IMR-90 (cell line): ENCODE data around the gene SRGN. TPM values are rescaled to one million over a fixed set of nuclear protein-coding genes. Genes with fewer than 3 reads are reported as not detected.

ENCODE experiments used
- ATAC-seq: fragments of 200-7000 bp; cut with Tn5 transposase; 2 replicates; pipeline ENCODE4 v1.9.1; 2020; ENCODE audit warnings: low read depth, mild to moderate bottlenecking, moderate library complexity
- BruUV-seq: library from RNA; stranded (reverse); fragments of 400-500 nt; replicated peaks from 2 replicates; lab custom pipeline; 2021; lab: Mats Ljungman, UMichigan
- CTCF ChIA-PET: fragments of 300-600 bp; formaldehyde crosslinking; extraction: SDS; loops from one replicate; lab custom pipeline; 2021; ENCODE audit warnings: antibody characterized with exemption; lab: Yijun Ruan, JAX
- POLR2A ChIA-PET: fragments of 300-600 bp; sonication (Branson Sonifier 250); formaldehyde crosslinking; loops from one replicate; lab custom pipeline; 2022; ENCODE audit warnings: antibody characterized with exemption; ENCODE audit not compliant: unreplicated experiment; lab: Charles Lee
- DNase-seq: peaks from one replicate; pipeline ENCODE4 v3.0.0; 2013
- H2AFZ ChIP-seq: replicated peaks from 2 replicates; pipeline ENCODE3; 2013; ENCODE audit warnings: low read length, mild to moderate bottlenecking; ENCODE audit not compliant: poor library complexity
- H2AK5ac ChIP-seq: 2 replicates; pipeline ENCODE4 v1.6.1; 2013; ENCODE audit warnings: low read depth, low read length, inconsistent platforms
- H2AK9ac ChIP-seq: replicated peaks from 2 replicates; pipeline ENCODE3; 2013; ENCODE audit warnings: mild to moderate bottlenecking, low read depth, low read length, moderate library complexity; ENCODE audit not compliant: poor library complexity
- H2BK120ac ChIP-seq: 2 replicates; pipeline ENCODE4 v1.6.1; 2013; ENCODE audit warnings: low read depth, low read length, inconsistent platforms
- H2BK15ac ChIP-seq: 3 replicates; pipeline ENCODE4 v1.6.1; 2013; ENCODE audit warnings: low read depth, low read length, inconsistent platforms
- H2BK20ac ChIP-seq: 2 replicates; pipeline ENCODE4 v1.6.1; 2013; ENCODE audit warnings: low read depth, mild to moderate bottlenecking, inconsistent platforms, low read length, moderate library complexity
- H2BK5ac ChIP-seq: 2 replicates; pipeline ENCODE4 v1.6.1; 2013; ENCODE audit warnings: mild to moderate bottlenecking, low read depth, low read length, inconsistent platforms; ENCODE audit not compliant: poor library complexity, severe bottlenecking
- H3K14ac ChIP-seq: replicated peaks from 2 replicates; pipeline ENCODE4 v1.6.1; 2013; ENCODE audit warnings: low read depth, low read length, inconsistent platforms
- H3K18ac ChIP-seq: 2 replicates; pipeline ENCODE4 v1.6.1; 2013; ENCODE audit warnings: low read depth, low read length, control low read depth
- H3K23ac ChIP-seq: 2 replicates; pipeline ENCODE4 v1.6.1; 2013; ENCODE audit warnings: low read depth, low read length, inconsistent platforms
- H3K27ac ChIP-seq: 2 replicates; pipeline ENCODE4 v1.5.1; 2013; ENCODE audit warnings: mild to moderate bottlenecking, control low read depth, low read length; ENCODE audit not compliant: insufficient read depth
- H3K27me3 ChIP-seq: 2 replicates; pipeline ENCODE4 v1.6.1; 2013; ENCODE audit warnings: low read length; ENCODE audit not compliant: control insufficient read depth, insufficient read depth
- H3K36me3 ChIP-seq: 2 replicates; pipeline ENCODE4 v1.6.1; 2013; ENCODE audit warnings: low read length, mixed read lengths; ENCODE audit not compliant: control insufficient read depth, insufficient read depth
- H3K4ac ChIP-seq: 2 replicates; pipeline ENCODE4 v1.6.1; 2013; ENCODE audit warnings: low read depth, low read length, inconsistent platforms
- H3K4me1 ChIP-seq: 2 replicates; pipeline ENCODE4 v1.6.1; 2013; ENCODE audit warnings: low read length, mixed read lengths; ENCODE audit not compliant: control insufficient read depth, insufficient read depth
- H3K4me2 ChIP-seq: 2 replicates; pipeline ENCODE4 v1.6.1; 2013; ENCODE audit warnings: low read depth, mild to moderate bottlenecking, control low read depth, low read length, moderate library complexity
- H3K4me3 ChIP-seq: 2 replicates; pipeline ENCODE4 v1.5.1; 2013; ENCODE audit warnings: low read depth, mild to moderate bottlenecking, control low read depth, low read length, moderate library complexity; ENCODE audit not compliant: insufficient read depth
- H3K56ac ChIP-seq: 2 replicates; pipeline ENCODE4 v1.6.1; 2013; ENCODE audit warnings: low read length, inconsistent platforms; ENCODE audit not compliant: insufficient read depth; ENCODE audit errors: extremely low read depth
- H3K79me1 ChIP-seq, 2 experiments: 2 replicates each; pipeline ENCODE4 v1.6.1; 2013; ENCODE audit warnings: low read length in 2 of 2, inconsistent platforms in 1 of 2, low read depth in 1 of 2
- H3K9ac ChIP-seq: 2 replicates; pipeline ENCODE4 v1.6.1; 2013; ENCODE audit warnings: low read depth, low read length, control low read depth
- H3K9me1 ChIP-seq: 2 replicates; pipeline ENCODE4 v1.6.1; 2013; ENCODE audit warnings: low read length, inconsistent platforms; ENCODE audit not compliant: insufficient read depth
- H3K9me3 ChIP-seq: 2 replicates; pipeline ENCODE4 v1.6.1; 2013; ENCODE audit warnings: low read length; ENCODE audit not compliant: control insufficient read depth, insufficient read depth
- H4K20me1 ChIP-seq: 2 replicates; pipeline ENCODE4 v1.6.1; 2013; ENCODE audit warnings: low read length, inconsistent platforms; ENCODE audit not compliant: insufficient read depth
- H4K5ac ChIP-seq: 2 replicates; pipeline ENCODE4 v1.6.1; 2013; ENCODE audit warnings: mild to moderate bottlenecking, low read depth, low read length, control low read depth
- H4K8ac ChIP-seq, 2 experiments: 2 replicates each; pipeline ENCODE4 v1.6.1; 2013; ENCODE audit warnings: low read depth in 2 of 2, low read length in 2 of 2, control low read depth in 1 of 2, inconsistent platforms in 1 of 2
- H4K91ac ChIP-seq: 2 replicates; pipeline ENCODE4 v1.6.1; 2013; ENCODE audit warnings: low read depth, low read length, inconsistent platforms; ENCODE audit not compliant: insufficient read depth
- CHD1 ChIP-seq: IDR thresholded peaks from 2 replicates; pipeline ENCODE4 v1.6.1; 2012; ENCODE audit warnings: low read depth, low read length, improper control_type of control experiment
- MAZ ChIP-seq: IDR thresholded peaks from 2 replicates; pipeline ENCODE4 v1.6.1; 2012; ENCODE audit warnings: low read depth, mild to moderate bottlenecking, low read length, improper control_type of control experiment, moderate library complexity, borderline replicate concordance
- POLR2A ChIP-seq: IDR thresholded peaks from 2 replicates; pipeline ENCODE4 v1.6.1; 2012; ENCODE audit warnings: mild to moderate bottlenecking, low read depth, low read length
- RFX5 ChIP-seq: IDR thresholded peaks from 2 replicates; pipeline ENCODE4 v1.8.0; 2012; ENCODE audit warnings: low read depth, mild to moderate bottlenecking, low read length, moderate library complexity
- WGBS, 2 experiments: methylation state at CpG; one replicate each; pipeline versions ENCODE4 v1.1.5 to v1.1.7; 2013; ENCODE audit warnings: missing lambda C conversion rate in 2 of 2; ENCODE audit not compliant: insufficient read length in 1 of 2; ENCODE audit errors: extremely low coverage in 2 of 2; 5-methylcytosine and 5-hydroxymethylcytosine counted together
- dilution Hi-C: fragments of 300-500 bp; cut with HindIII; formaldehyde crosslinking; loops from one replicate; pipeline ENCODE4 v1.14.3; 2018; ENCODE audit warnings: low sequenced_read_pairs; ENCODE audit not compliant: unreplicated experiment
- in situ Hi-C: fragments of 300-500 bp; cut with MboI; formaldehyde crosslinking; loops from 3 replicates; pipeline ENCODE4 v1.14.3; 2019; ENCODE audit warnings: low sequenced_read_pairs, inconsistent platforms, mixed read lengths
- intact Hi-C: fragments of 100-400 bp; cut with micrococcal nuclease; formaldehyde crosslinking; loops from 2 replicates; pipeline ENCODE4 v1.10.0; 2022
- polyA plus RNA-seq, 3 experiments: library from polyadenylated mRNA; depleted of rRNA; stranded (reverse); fragments of >200 nt; gene quantifications; 2 replicates each; pipeline ENCODE4 v1.2.3, GENCODE V29; 2012; ENCODE audit warnings: low replicate concordance in 1 of 3
- total RNA-seq: library from RNA; depleted of rRNA; stranded (reverse); fragments of >200 nt; gene quantifications from 2 replicates; pipeline ENCODE4 v1.2.3, GENCODE V29; 2012
- TF ChIP-seq, protein P1 (sequence below): conservative IDR thresholded peaks from 2 replicates; pipeline ENCODE4 v1.5.1; 2012; ENCODE audit warnings: mild to moderate bottlenecking, low read depth, low read length, improper control_type of control experiment

The SRGN gene
- total and polyA plus RNA-seq, 2 of the 4 experiments (the other 2 are of a cell fraction) = 33.3 to 41.4 TPM

DNA sequence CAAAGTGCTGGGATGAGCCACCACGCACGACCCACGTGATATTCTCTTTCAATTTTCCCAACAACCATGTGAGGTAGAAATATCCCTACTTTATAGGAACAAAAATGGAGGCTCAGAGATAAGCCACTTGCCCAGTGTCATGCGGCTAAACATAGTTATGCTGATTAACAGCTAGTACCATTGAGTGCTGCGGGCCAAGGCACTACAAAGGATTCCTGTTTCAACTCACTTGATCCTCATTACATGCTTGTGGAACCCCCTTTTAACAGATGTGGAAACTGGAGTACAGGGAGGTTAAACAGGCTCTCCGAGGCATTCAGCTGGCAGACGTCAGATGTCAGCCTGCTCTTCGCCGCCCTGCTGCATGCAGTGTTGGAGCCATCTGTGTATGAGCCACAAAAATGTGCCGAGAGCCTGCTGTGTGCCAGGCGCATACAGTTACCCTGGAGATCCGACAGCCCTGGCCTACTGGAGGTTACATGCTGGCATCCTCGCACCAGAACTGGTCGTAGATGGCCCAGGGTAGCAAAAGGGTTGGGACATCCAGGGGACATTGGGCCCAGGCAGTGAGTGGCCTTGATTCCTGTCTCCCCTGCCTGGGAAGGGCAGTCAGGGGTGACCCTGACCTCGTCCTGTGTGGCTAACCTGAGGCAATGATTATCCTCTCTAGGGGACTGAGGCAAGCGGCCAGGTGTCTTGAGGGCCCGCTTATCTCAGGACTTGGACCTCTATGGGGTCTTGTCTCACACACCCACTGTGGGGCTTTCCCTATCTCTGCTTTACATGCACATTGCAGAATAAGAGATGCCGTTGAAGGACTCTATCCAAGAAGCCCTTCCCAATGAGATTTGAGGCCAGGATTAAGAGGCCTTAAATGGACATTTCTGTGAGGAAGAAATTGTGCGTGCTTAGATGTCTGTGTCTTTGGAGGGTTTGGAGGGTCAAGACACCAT, 18.5 kb upstream of the SRGN start (continued):
- TF ChIP-seq RFX5 (no peak), POLR2A (no peak), CHD1 (no peak)

DNA sequence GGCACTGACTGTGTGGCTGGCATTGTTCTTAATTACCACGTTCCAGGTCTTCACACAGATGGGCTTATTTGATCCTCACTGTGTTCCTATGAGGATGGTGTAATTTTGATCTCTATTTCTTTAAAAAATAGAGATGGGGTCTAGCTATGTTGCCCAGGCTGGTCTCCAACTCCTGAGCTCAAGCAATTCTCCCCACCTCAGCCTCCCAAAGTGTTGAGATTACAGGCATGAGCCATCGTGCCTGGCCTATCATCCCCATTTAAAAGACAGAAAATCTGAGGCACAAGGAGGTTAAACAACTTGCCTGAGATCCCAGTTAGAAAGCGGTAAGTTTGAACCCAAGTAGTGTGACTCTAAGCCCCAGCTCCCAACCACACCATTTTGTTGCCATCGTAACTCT, 17.0 kb upstream of the SRGN start:
- dilution Hi-C loops = no loop called here
- ATAC-seq (no peak), DNase-seq (no peak)
- H2AFZ ChIP-seq = no peak overlapping the region
- H2BK5ac ChIP-seq = no peak overlapping the region
- no peak overlapping the region for H4K91ac ChIP-seq
- H3K4me2 ChIP-seq = no peak overlapping the region
- no peak overlapping the region for H3K27ac ChIP-seq
- no peak overlapping the region for H3K18ac ChIP-seq
- H4K8ac ChIP-seq = no peak overlapping the region
- H3K4me3 ChIP-seq = no peak overlapping the region
- in situ Hi-C loops = no loop called here
- no peaks in the 10 kb centered on the region for H3K36me3 ChIP-seq
- H4K5ac ChIP-seq = no peak overlapping the region
- no peak overlapping the region for H3K56ac ChIP-seq
- H3K27me3 ChIP-seq = no peaks in the 10 kb centered on the region
- CTCF ChIA-PET = interaction anchor here (0.6 kb wide), 1 partner anchor 28 kb away, joined by 3 read pairs; no protein-coding TSS in a partner anchor
- peaks cover 3% of the 10 kb centered on the region for H3K9me1 ChIP-seq
- no peak overlapping the region for H2BK20ac ChIP-seq
- H3K4me1 ChIP-seq = peaks cover 3% of the 10 kb centered on the region; the same call in 1 of the 2 replicates
- no peak overlapping the region for H3K23ac ChIP-seq
- no peaks in the 10 kb centered on the region for H4K20me1 ChIP-seq
- no peak overlapping the region for H3K14ac ChIP-seq
- POLR2A ChIA-PET = interaction anchor here (0.7 kb wide), 1 partner anchor 23 kb away, joined by 11 read pairs; no protein-coding TSS in a partner anchor
- TF ChIP-seq MAZ (no peak), RFX5 (no peak)
- TF ChIP-seq, protein P1, sequence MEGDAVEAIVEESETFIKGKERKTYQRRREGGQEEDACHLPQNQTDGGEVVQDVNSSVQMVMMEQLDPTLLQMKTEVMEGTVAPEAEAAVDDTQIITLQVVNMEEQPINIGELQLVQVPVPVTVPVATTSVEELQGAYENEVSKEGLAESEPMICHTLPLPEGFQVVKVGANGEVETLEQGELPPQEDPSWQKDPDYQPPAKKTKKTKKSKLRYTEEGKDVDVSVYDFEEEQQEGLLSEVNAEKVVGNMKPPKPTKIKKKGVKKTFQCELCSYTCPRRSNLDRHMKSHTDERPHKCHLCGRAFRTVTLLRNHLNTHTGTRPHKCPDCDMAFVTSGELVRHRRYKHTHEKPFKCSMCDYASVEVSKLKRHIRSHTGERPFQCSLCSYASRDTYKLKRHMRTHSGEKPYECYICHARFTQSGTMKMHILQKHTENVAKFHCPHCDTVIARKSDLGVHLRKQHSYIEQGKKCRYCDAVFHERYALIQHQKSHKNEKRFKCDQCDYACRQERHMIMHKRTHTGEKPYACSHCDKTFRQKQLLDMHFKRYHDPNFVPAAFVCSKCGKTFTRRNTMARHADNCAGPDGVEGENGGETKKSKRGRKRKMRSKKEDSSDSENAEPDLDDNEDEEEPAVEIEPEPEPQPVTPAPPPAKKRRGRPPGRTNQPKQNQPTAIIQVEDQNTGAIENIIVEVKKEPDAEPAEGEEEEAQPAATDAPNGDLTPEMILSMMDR = no peak
- H3K4ac ChIP-seq = no peak overlapping the region
- no peak overlapping the region for H2AK9ac ChIP-seq
- H2AK5ac ChIP-seq = no peak overlapping the region
- 0 out of 2 replicates have a peak overlapping the region, but pooled peaks have one; percentile 33 for H2BK120ac ChIP-seq
- H3K79me1 ChIP-seq = no peaks in the 10 kb centered on the region
- BruUV-seq = no TSS peak
- H2BK15ac ChIP-seq = no peak overlapping the region; the same call in 2 of the 3 replicates
- H3K9ac ChIP-seq = no peak overlapping the region
- intact Hi-C loops = no loop called here
- WGBS, 2 experiments = no CpG with 5 or more reads among the region's 4 CpGs
- H3K9me3 ChIP-seq = no peaks in the 10 kb centered on the region
